HepG2 (cell line): ENCODE measurements around the gene TATDN3. TPM values are rescaled to one million over a fixed set of nuclear protein-coding genes. Genes with fewer than 3 reads are reported as not detected.
A peak's percentile ranks its signal among the peaks of the same experiment; 100 is the strongest.

ENCODE experiments used
- ARID2 ChIP-seq: sonication (generic); formaldehyde crosslinking; IDR thresholded peaks from 2 replicates; pipeline ENCODE4 v1.8.1; 2022; ENCODE audit warnings: mild to moderate bottlenecking, missing genetic modification reagents, borderline replicate concordance
- CCDC6 ChIP-seq: sonication (generic); formaldehyde crosslinking; IDR thresholded peaks from 2 replicates; pipeline ENCODE4 v1.8.1; 2022; ENCODE audit warnings: mild to moderate bottlenecking, missing genetic modification reagents, moderate library complexity
- FOXJ3 ChIP-seq: sonication (generic); formaldehyde crosslinking; IDR thresholded peaks from 2 replicates; pipeline ENCODE4 v1.4.0; 2020; ENCODE audit warnings: missing genetic modification reagents, mild to moderate bottlenecking, borderline replicate concordance
- HMG20B ChIP-seq: conservative IDR thresholded peaks from 2 replicates; pipeline ENCODE4 v1.6.1; 2016; ENCODE audit warnings: missing genetic modification reagents, missing compliant biosample characterization
- NFKBIZ ChIP-seq: IDR thresholded peaks from 2 replicates; pipeline ENCODE4 v1.6.1; 2018; ENCODE audit warnings: missing genetic modification reagents, missing compliant biosample characterization
- NRL ChIP-seq: sonication (generic); formaldehyde crosslinking; IDR thresholded peaks from 2 replicates; pipeline ENCODE4 v1.5.0; 2020; ENCODE audit warnings: missing genetic modification reagents, mild to moderate bottlenecking, moderate library complexity, borderline replicate concordance
- ONECUT2 ChIP-seq: sonication (generic); formaldehyde crosslinking; IDR thresholded peaks from 2 replicates; pipeline ENCODE4 v1.4.0; 2020; ENCODE audit warnings: missing genetic modification reagents
- SMAD9 ChIP-seq: sonication (generic); formaldehyde crosslinking; IDR thresholded peaks from 2 replicates; pipeline ENCODE4 v1.5.1; 2020; ENCODE audit warnings: mild to moderate bottlenecking, missing genetic modification reagents
- SP5 ChIP-seq: IDR thresholded peaks from 2 replicates; pipeline ENCODE4 v1.6.1; 2016; ENCODE audit warnings: low read depth, borderline replicate concordance
- TFAP4 ChIP-seq: sonication (generic); IDR thresholded peaks from 2 replicates; pipeline ENCODE4 v1.6.1; 2016; ENCODE audit warnings: low read depth, borderline replicate concordance
- ZBTB34 ChIP-seq: sonication (generic); formaldehyde crosslinking; IDR thresholded peaks from 2 replicates; pipeline ENCODE4 v1.8.0; 2022; ENCODE audit warnings: mild to moderate bottlenecking, missing genetic modification reagents
- ZMAT3 ChIP-seq: sonication (generic); formaldehyde crosslinking; conservative IDR thresholded peaks from 2 replicates; pipeline ENCODE4 v1.7.0; 2021; ENCODE audit warnings: missing genetic modification reagents
- ZNF142 ChIP-seq: sonication (generic); formaldehyde crosslinking; IDR thresholded peaks from 2 replicates; pipeline ENCODE4 v1.4.0; 2020; ENCODE audit warnings: missing genetic modification reagents
- ZNF543 ChIP-seq: sonication (generic); formaldehyde crosslinking; IDR thresholded peaks from 2 replicates; pipeline ENCODE4 v1.4.0; 2020; ENCODE audit warnings: mild to moderate bottlenecking, missing genetic modification reagents
- ZNF644 ChIP-seq: IDR thresholded peaks from 2 replicates; pipeline ENCODE4 v1.6.1; 2016; ENCODE audit warnings: low read depth
- ZNF678 ChIP-seq: sonication (generic); formaldehyde crosslinking; IDR thresholded peaks from 2 replicates; pipeline ENCODE4 v1.4.0; 2020; ENCODE audit warnings: mild to moderate bottlenecking, missing genetic modification reagents
- ZNF782 ChIP-seq: sonication (generic); formaldehyde crosslinking; IDR thresholded peaks from 2 replicates; pipeline ENCODE4 v1.4.0; 2020; ENCODE audit warnings: missing genetic modification reagents, mild to moderate bottlenecking, borderline replicate concordance
- ZNF800 ChIP-seq: sonication (generic); formaldehyde crosslinking; IDR thresholded peaks from 2 replicates; pipeline ENCODE4 v1.4.0; 2020; ENCODE audit warnings: missing genetic modification reagents
- polyA plus RNA-seq, 8 experiments: library from polyadenylated mRNA; depleted of rRNA in 3 of 8; stranded (reverse) in 7 of 8; unstranded in 1 of 8; fragments of >200 nt; fragmentation: Illumina TruSeq in 4 of 8; extraction: Trizol in 4 of 8; gene quantifications; 2 replicates each; pipeline versions ENCODE4 v1.2.1 to v1.2.3, GENCODE V29; 2011 to 2016; ENCODE audit warnings: low read depth in 4 of 8, missing spikeins in 1 of 8, mixed read lengths in 1 of 8; ENCODE audit not compliant: insufficient read depth in 1 of 8
- total RNA-seq, 5 experiments: library from RNA; depleted of rRNA; stranded (reverse); fragments of >200 nt; fragmentation: Illumina TruSeq; extraction: Trizol; gene quantifications; 2 replicates each; pipeline ENCODE4 v1.2.3, GENCODE V29; 2016; ENCODE audit warnings: low read depth in 1 of 5
- TF ChIP-seq, protein P1 (sequence below): sonication (generic); formaldehyde crosslinking; IDR thresholded peaks from 2 replicates; pipeline ENCODE4 v1.4.0; 2020; ENCODE audit warnings: mild to moderate bottlenecking, low read depth, missing genetic modification reagents

Gene TATDN3
- total and polyA plus RNA-seq, 2 of the 13 experiments (the other 11 are each of a cell fraction or from before 2014, with no cell fraction given): 7.3 to 8.6 TPM

DNA sequence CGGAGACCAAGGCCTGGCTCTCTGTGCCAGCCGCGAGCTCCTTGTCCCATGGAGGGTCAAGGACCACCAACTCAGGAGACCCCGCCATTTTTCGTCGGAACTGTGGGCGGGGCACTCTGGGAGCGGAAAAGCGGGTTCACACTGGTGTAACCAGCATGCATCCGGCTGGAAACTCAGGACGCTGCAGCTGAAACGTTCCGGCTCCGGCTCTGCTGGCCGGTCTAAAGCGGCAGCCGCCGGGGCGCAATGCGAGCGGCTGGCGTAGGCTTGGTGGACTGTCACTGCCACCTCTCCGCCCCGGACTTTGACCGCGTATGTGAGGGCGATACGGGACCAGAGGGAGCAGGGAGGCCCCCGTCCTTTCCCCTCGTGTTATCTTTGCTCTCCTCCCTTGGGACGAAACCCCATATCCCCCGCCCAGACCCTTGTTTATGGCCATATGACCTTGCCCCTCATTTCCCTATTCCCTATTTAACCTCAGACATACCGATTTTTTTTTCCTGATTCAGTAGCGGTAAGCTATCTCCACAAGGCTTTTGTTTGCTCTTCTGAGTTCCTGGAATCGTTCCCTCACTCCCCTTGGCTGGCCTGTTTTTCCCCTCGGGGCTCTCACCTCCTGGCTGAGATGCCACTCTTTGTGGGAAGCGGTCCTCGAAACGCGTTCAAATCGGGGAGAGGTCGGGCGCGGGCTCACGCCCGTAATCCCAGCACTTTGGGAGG is at the start of gene TATDN3, which contains the start of gene NSL1 (continued):
- TF ChIP-seq ZNF142 (CRISPR knock-in tag): peak; percentile 87
- peak; percentile 96 for TF ChIP-seq ZNF543 (CRISPR knock-in tag)
- peak; percentile 96 for TF ChIP-seq NRL (CRISPR knock-in tag)
- peak; percentile 76; the same call in 1 of the 2 replicates for TF ChIP-seq ZNF678 (CRISPR knock-in tag)
- peak; percentile 86; the same call in 1 of the 2 replicates for TF ChIP-seq ZBTB34 (CRISPR knock-in tag)
- TF ChIP-seq HMG20B (CRISPR knock-in tag): peak; percentile 61; the same call in 1 of the 2 replicates
- peak; percentile 94; the same call in 1 of the 2 replicates for TF ChIP-seq ZNF800
- peak; percentile 94 for TF ChIP-seq ZMAT3 (CRISPR knock-in tag)
- no peak for TF ChIP-seq ARID2 (CRISPR knock-in tag)
- TF ChIP-seq TFAP4: peak; percentile 66; the same call in 1 of the 2 replicates
- peak; percentile 99 for TF ChIP-seq CCDC6
- TF ChIP-seq SP5 (CRISPR knock-in tag): peak; percentile 98
- TF ChIP-seq, protein P1, sequence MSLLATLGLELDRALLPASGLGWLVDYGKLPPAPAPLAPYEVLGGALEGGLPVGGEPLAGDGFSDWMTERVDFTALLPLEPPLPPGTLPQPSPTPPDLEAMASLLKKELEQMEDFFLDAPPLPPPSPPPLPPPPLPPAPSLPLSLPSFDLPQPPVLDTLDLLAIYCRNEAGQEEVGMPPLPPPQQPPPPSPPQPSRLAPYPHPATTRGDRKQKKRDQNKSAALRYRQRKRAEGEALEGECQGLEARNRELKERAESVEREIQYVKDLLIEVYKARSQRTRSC (CRISPR knock-in tag): no peak
- peak; percentile 97; the same call in 1 of the 2 replicates for TF ChIP-seq ZNF782
- no peak for TF ChIP-seq ONECUT2 (CRISPR knock-in tag)
- TF ChIP-seq NFKBIZ (CRISPR knock-in tag): peak; percentile 76; the same call in 1 of the 2 replicates
- TF ChIP-seq FOXJ3 (CRISPR knock-in tag): peak; percentile 84
- TF ChIP-seq SMAD9 (CRISPR knock-in tag): no peak
- peak; percentile 74 for TF ChIP-seq ZNF644 (CRISPR knock-in tag)
